Stimulated activated CD4-positive, alpha-beta T cell treated with anti-CD3 and anti-CD28 coated beads, TNF-alpha, amount 100 ng/mL, for 4 hours (primary cell): ENCODE measurements around the gene KSR1.

Experiments used
- DNase-seq, 3 experiments: peaks; one replicate each; pipeline ENCODE4 v3.0.0-alpha.2; 2020; ENCODE audit warnings: low read depth in 3 of 3

Gene KSR1

GRCh38 chr17:27514595-27515413 is 58.6 kb downstream of the KSR1 start:
- DNase-seq = no peak

- DNase-seq = no peak
Measured at GRCh38 chr17:27518048-27518447, 61.8 kb downstream of the KSR1 start.

- DNase-seq = no peak
Measured at GRCh38 chr17:27518545-27519521, 62.6 kb downstream of the KSR1 start.

- DNase-seq = no peak
Measured at GRCh38 chr17:27519550-27519949, 63.3 kb downstream of the KSR1 start.

GRCh38 chr17:27520491-27521185 is 64.4 kb downstream of the KSR1 start:
- DNase-seq = no peak

GRCh38 chr17:27521281-27522027 is 65.2 kb downstream of the KSR1 start:
- DNase-seq = no peak

- DNase-seq = no peak
Measured at GRCh38 chr17:27522028-27522635, 65.9 kb downstream of the KSR1 start.

GRCh38 chr17:27523712-27524111 is 67.5 kb downstream of the KSR1 start:
- no peak for DNase-seq

- no peak for DNase-seq
Measured at GRCh38 chr17:27524594-27524993, 68.3 kb downstream of the KSR1 start.

GRCh38 chr17:27525316-27525715 is 69.1 kb downstream of the KSR1 start:
- no peak for DNase-seq

- DNase-seq = no peak
Measured at GRCh38 chr17:27525836-27526603, 69.8 kb downstream of the KSR1 start.

- DNase-seq = no peak
Measured at GRCh38 chr17:27526604-27527002, 70.4 kb downstream of the KSR1 start.

GRCh38 chr17:27529230-27529796 is 73.1 kb downstream of the KSR1 start:
- no peak for DNase-seq

- no peak for DNase-seq
Measured at GRCh38 chr17:27530764-27531391, 74.6 kb downstream of the KSR1 start.

GRCh38 chr17:27531469-27531961 is 75.3 kb downstream of the KSR1 start:
- no peak for DNase-seq

GRCh38 chr17:27532269-27533263 is 76.3 kb downstream of the KSR1 start:
- no peak for DNase-seq

GRCh38 chr17:27533874-27534815 is 77.9 kb downstream of the KSR1 start:
- DNase-seq = no peak
